H9 (cell line): ENCODE results near the gene ZRSR2. TPM values are rescaled to one million over a fixed set of nuclear protein-coding genes. Genes with fewer than 3 reads are reported as not detected.

Source experiments
- DNase-seq: peaks from one replicate; pipeline ENCODE4 v3.0.0-alpha.2; 2017
- H2AFZ ChIP-seq: one replicate; pipeline ENCODE4 v1.6.1; 2013; ENCODE audit warnings: mild to moderate bottlenecking, low read length, control low read depth, moderate library complexity
- H2AK5ac ChIP-seq: 2 replicates; pipeline ENCODE4 v1.6.1; 2013; ENCODE audit warnings: low read length, control low read depth, mixed read lengths; ENCODE audit not compliant: insufficient read length
- H2BK120ac ChIP-seq: one replicate; pipeline ENCODE4 v1.6.1; 2013; ENCODE audit warnings: low read depth, mild to moderate bottlenecking, low read length, control low read depth, inconsistent platforms; ENCODE audit not compliant: poor library complexity, severe bottlenecking
- H2BK12ac ChIP-seq: 2 replicates; pipeline ENCODE4 v1.6.1; 2013; ENCODE audit warnings: low read length, control low read depth, mixed read lengths, low read depth; ENCODE audit not compliant: insufficient read length
- H2BK15ac ChIP-seq: 2 replicates; pipeline ENCODE4 v1.6.1; 2013; ENCODE audit warnings: low read depth, low read length, control low read depth
- H2BK20ac ChIP-seq: one replicate; pipeline ENCODE4 v1.6.1; 2013; ENCODE audit warnings: low read depth, mild to moderate bottlenecking, low read length, control low read depth, inconsistent platforms; ENCODE audit not compliant: poor library complexity, severe bottlenecking
- H2BK5ac ChIP-seq: 2 replicates; pipeline ENCODE4 v1.6.1; 2013; ENCODE audit warnings: low read length, control low read depth, mixed read lengths; ENCODE audit not compliant: insufficient read length
- H3K14ac ChIP-seq: 2 replicates; pipeline ENCODE4 v1.6.1; 2013; ENCODE audit warnings: low read length, control low read depth; ENCODE audit not compliant: insufficient read depth
- H3K18ac ChIP-seq: 2 replicates; pipeline ENCODE4 v1.6.1; 2013; ENCODE audit warnings: low read depth, mild to moderate bottlenecking, mixed read lengths, low read length, control low read depth; ENCODE audit not compliant: insufficient read length
- H3K23ac ChIP-seq: 2 replicates; pipeline ENCODE4 v1.6.1; 2013; ENCODE audit warnings: low read length, control low read depth, mixed read lengths, low read depth; ENCODE audit not compliant: insufficient read length
- H3K23me2 ChIP-seq: 2 replicates; pipeline ENCODE4 v1.6.1; 2013; ENCODE audit warnings: low read depth, mild to moderate bottlenecking, mixed read lengths, low read length, control low read depth; ENCODE audit not compliant: insufficient read length, poor library complexity, severe bottlenecking
- H3K27ac ChIP-seq: 2 replicates; pipeline ENCODE4 v1.5.1; 2013; ENCODE audit warnings: low read length, control low read depth, mixed read lengths, low read depth; ENCODE audit not compliant: insufficient read length
- H3K27me3 ChIP-seq: 2 replicates; pipeline ENCODE4 v1.6.1; 2013; ENCODE audit warnings: low read length, control low read depth, inconsistent platforms; ENCODE audit not compliant: insufficient read depth
- H3K4ac ChIP-seq: 2 replicates; pipeline ENCODE4 v1.6.1; 2013; ENCODE audit warnings: low read depth, mild to moderate bottlenecking, control low read depth, inconsistent platforms, low read length, moderate library complexity
- H3K4me1 ChIP-seq: 2 replicates; pipeline ENCODE4 v1.6.1; 2013; ENCODE audit warnings: low read length, control low read depth, inconsistent platforms; ENCODE audit not compliant: insufficient read depth
- H3K4me2 ChIP-seq: 2 replicates; pipeline ENCODE4 v1.6.1; 2013; ENCODE audit warnings: low read length, control low read depth, mixed read lengths; ENCODE audit not compliant: insufficient read length, insufficient read depth
- H3K56ac ChIP-seq: 2 replicates; pipeline ENCODE4 v1.6.1; 2013; ENCODE audit warnings: low read depth, mild to moderate bottlenecking, mixed read lengths, low read length, control low read depth; ENCODE audit not compliant: insufficient read length
- H3K79me1 ChIP-seq: 2 replicates; pipeline ENCODE4 v1.6.1; 2013; ENCODE audit warnings: low read depth, mild to moderate bottlenecking, moderate library complexity, low read length, control low read depth, inconsistent platforms; ENCODE audit not compliant: insufficient read depth, poor library complexity, severe bottlenecking
- H3K79me2 ChIP-seq: 2 replicates; pipeline ENCODE4 v1.6.1; 2013; ENCODE audit warnings: low read length, control low read depth, inconsistent platforms; ENCODE audit not compliant: insufficient read depth
- H3K9ac ChIP-seq: 2 replicates; pipeline ENCODE4 v1.6.1; 2013; ENCODE audit warnings: low read length, control low read depth, mixed read lengths; ENCODE audit not compliant: insufficient read length; ENCODE audit errors: extremely low read depth
- H3K9me3 ChIP-seq: one replicate; pipeline ENCODE4 v1.6.1; 2013; ENCODE audit warnings: low read depth, low read length, inconsistent platforms; ENCODE audit not compliant: control insufficient read depth
- H3T11ph ChIP-seq: one replicate; pipeline ENCODE4 v1.6.1; 2013; ENCODE audit warnings: mild to moderate bottlenecking, low read length, control low read depth, inconsistent platforms
- H4K20me1 ChIP-seq: one replicate; pipeline ENCODE4 v1.6.1; 2013; ENCODE audit not compliant: control insufficient read depth, insufficient read length, insufficient read depth
- H4K5ac ChIP-seq: 2 replicates; pipeline ENCODE4 v1.6.1; 2013; ENCODE audit warnings: low read depth, mild to moderate bottlenecking, mixed read lengths, low read length, control low read depth; ENCODE audit not compliant: insufficient read length
- H4K8ac ChIP-seq: replicated peaks from 2 replicates; pipeline ENCODE4 v1.6.1; 2013; ENCODE audit warnings: low read length, control low read depth, mixed read lengths, low read depth; ENCODE audit not compliant: insufficient read length
- H4K91ac ChIP-seq: 2 replicates; pipeline ENCODE4 v1.6.1; 2013; ENCODE audit warnings: low read depth, mild to moderate bottlenecking, moderate library complexity, mixed read lengths, low read length, control low read depth; ENCODE audit not compliant: insufficient read length
- H3K27ac Mint-ChIP-seq, 3 experiments: 2 replicates in 2 of 3; 3 replicates in 1 of 3; pipeline ENCODE4 v1.8.0; 2020 to 2021; ENCODE audit warnings: mixed read lengths in 3 of 3, mild to moderate bottlenecking in 1 of 3, moderate library complexity in 1 of 3
- H3K27me3 Mint-ChIP-seq: 2 replicates; pipeline ENCODE4 v1.8.0; 2021; ENCODE audit warnings: low read depth, mild to moderate bottlenecking, moderate library complexity, mixed read lengths
- H3K36me3 Mint-ChIP-seq, 3 experiments: 2 replicates in 2 of 3; 3 replicates in 1 of 3; pipeline ENCODE4 v1.8.0; 2020 to 2021; ENCODE audit warnings: low read depth in 3 of 3, mixed read lengths in 3 of 3; ENCODE audit not compliant: insufficient read depth in 1 of 3
- H3K4me1 Mint-ChIP-seq, 2 experiments: 2 replicates each; pipeline ENCODE4 v1.8.0; 2020; ENCODE audit warnings: mixed read lengths in 2 of 2
- H3K4me3 Mint-ChIP-seq, 2 experiments: 2 replicates in 1 of 2; 3 replicates in 1 of 2; pipeline ENCODE4 v1.8.0; 2020 to 2021; ENCODE audit warnings: mild to moderate bottlenecking in 2 of 2, mixed read lengths in 2 of 2, moderate library complexity in 1 of 2
- H3K9me3 Mint-ChIP-seq, 2 experiments: 2 replicates in 1 of 2; 3 replicates in 1 of 2; pipeline ENCODE4 v1.8.0; 2020; ENCODE audit warnings: mild to moderate bottlenecking in 2 of 2, mixed read lengths in 2 of 2, moderate library complexity in 1 of 2
- CTCF ChIP-seq: fragments of 200-600 bp; sonication (generic); conservative IDR thresholded peaks from 3 replicates; pipeline ENCODE4 v1.8.0; 2021; ENCODE audit warnings: antibody characterized with exemption, mild to moderate bottlenecking
- WGBS: extraction: QIAGEN DNeasy Blood & Tissue Kit; methylation state at CpG from one replicate; pipeline ENCODE4 v1.1.7; 2013; ENCODE audit warnings: missing lambda C conversion rate, low lambda C conversion rate, mixed read lengths; ENCODE audit not compliant: insufficient read length; ENCODE audit errors: extremely low coverage; 5-methylcytosine and 5-hydroxymethylcytosine counted together
- total RNA-seq: library from RNA; stranded (reverse); gene quantifications from 2 replicates; pipeline ENCODE4 v1.2.1, GENCODE V29; 2021

Gene ZRSR2
- total RNA-seq, 1 experiment from 2014 or later = 21.1 TPM

- Histone ChIP-seq H2BK20ac (no peak overlapping the region), H3K23ac (no peak overlapping the region), H4K8ac (no peak overlapping the region), H3K79me1 (peaks cover 4% of the 10 kb centered on the region), H4K20me1 (no peaks in the 10 kb centered on the region), H3K4me1 (peaks cover 2% of the 10 kb centered on the region; the same call in 1 of the 2 replicates), H3K4me2 (no peak overlapping the region), H2AFZ (no peak overlapping the region), H3K14ac (no peak overlapping the region), H2BK12ac (no peak overlapping the region), H2AK5ac (no peak overlapping the region), H3K4ac (no peak overlapping the region), H3K79me2 (peaks cover 5% of the 10 kb centered on the region; the same call in 1 of the 2 replicates), H3K56ac (no peak overlapping the region), H3K9ac (no peak overlapping the region), H3K23me2 (no peaks in the 10 kb centered on the region), H3K27ac (no peak overlapping the region), H2BK120ac (no peak overlapping the region), H2BK15ac (no peak overlapping the region), H4K5ac (no peak overlapping the region), H3K27me3 (no peaks in the 10 kb centered on the region), H3K9me3 (no peaks in the 10 kb centered on the region), H3K18ac (no peak overlapping the region), H2BK5ac (no peak overlapping the region), H3T11ph (no peak overlapping the region), H4K91ac (no peak overlapping the region)
- Mint-ChIP-seq H3K27me3 (no peaks in the 10 kb centered on the region), H3K4me1 (peaks cover 30 to 47% of the 10 kb centered on the region in 2 experiments), H3K9me3 (no peaks in the 10 kb centered on the region), H3K27ac (peak overlapping the region in 1 of 3 experiments; percentile 95; a peak in 2 of 7 replicates), H3K4me3 (no peak overlapping the region), H3K36me3 (peaks cover 26 to 64% (median 62%) of the 10 kb centered on the region in 3 experiments; a peak in 6 of 7 replicates)
- no CpG with 5 or more reads among the region's 5 CpGs for WGBS
- DNase-seq = no peak
- TF ChIP-seq CTCF = no peak
Measured at GRCh38 chrX:15834827-15835595, 44.7 kb downstream of the ZRSR2 start.
